ENCODE data around the gene ARHGEF16. TPM values are rescaled to one million over a fixed set of nuclear protein-coding genes. Genes with fewer than 3 reads are reported as not detected.
A peak's percentile ranks its signal among the peaks of the same experiment; 100 is the strongest.

Gene ARHGEF16
- total and polyA plus RNA-seq, 2 experiments from 2014 or later: 24.8 to 36.2 TPM

- Histone ChIP-seq H3K27me3 (no peaks in the 10 kb centered on the region), H3K36me3 (replicated peaks; ENCODE audit: insufficient read depth, low read depth) (no peaks in the 10 kb centered on the region), H3K4me1 (ENCODE audit: insufficient read depth) (peaks cover 53% of the 10 kb centered on the region), H3K9me3 (ENCODE audit: low read depth) (no peaks in the 10 kb centered on the region), H3K4me2 (no peak overlapping the region), H2AFZ (no peak overlapping the region), H3K4me3 (no peak overlapping the region), H3K79me2 (peaks cover 26% of the 10 kb centered on the region), H3K27ac (peak overlapping the region; percentile 95), H4K20me1 (ENCODE audit: insufficient read depth, poor library complexity, severe bottlenecking) (no peaks in the 10 kb centered on the region), H3K9me2 (replicated peaks; ENCODE audit: insufficient read depth) (no peaks in the 10 kb centered on the region)
- 68% methylated on average over 18 of the region's 18 CpGs for WGBS (ENCODE audit: low lambda C conversion rate, missing lambda C conversion rate)
- no peak for DNase-seq (ENCODE audit: low spot score)
- TF ChIP-seq EZH2 (IDR thresholded peaks at IDR 0.05; ENCODE audit: borderline replicate concordance): no peak
- no peak for TF ChIP-seq CTCF (IDR thresholded peaks at IDR 0.05; ENCODE audit: poor library complexity)
- no peak for TF ChIP-seq EZH2phosphoT487 (IDR thresholded peaks at IDR 0.05; ENCODE audit: low read depth, severe bottlenecking, unreplicated experiment)
These were observed 3.7 kb downstream of the ARHGEF16 start for GRCh38 chr1:3457910-3458883.

GRCh38 chr1:3459051-3459908 is 4.8 kb downstream of the ARHGEF16 start:
- H3K4me3 ChIP-seq: no peak overlapping the region
- peak overlapping the region; percentile 47 for H3K4me2 ChIP-seq
- TF ChIP-seq EZH2phosphoT487 (IDR thresholded peaks at IDR 0.05; ENCODE audit: low read depth, severe bottlenecking, unreplicated experiment) (no peak), EZH2 (IDR thresholded peaks at IDR 0.05; ENCODE audit: borderline replicate concordance) (no peak), CTCF (IDR thresholded peaks at IDR 0.05; ENCODE audit: poor library complexity) (no peak)

GRCh38 chr1:3459940-3460671 is 5.6 kb downstream of the ARHGEF16 start:
- Histone ChIP-seq H3K79me2 (peaks cover 25% of the 10 kb centered on the region), H3K27ac (peak overlapping the region; percentile 95), H3K4me3 (no peak overlapping the region), H4K20me1 (ENCODE audit: insufficient read depth, poor library complexity, severe bottlenecking) (no peaks in the 10 kb centered on the region), H3K36me3 (replicated peaks; ENCODE audit: insufficient read depth, low read depth) (no peaks in the 10 kb centered on the region), H2AFZ (no peak overlapping the region), H3K9me2 (replicated peaks; ENCODE audit: insufficient read depth) (no peaks in the 10 kb centered on the region), H3K4me2 (peak overlapping the region; percentile 47), H3K4me1 (ENCODE audit: insufficient read depth) (peaks cover 44% of the 10 kb centered on the region), H3K27me3 (no peaks in the 10 kb centered on the region), H3K9me3 (ENCODE audit: low read depth) (no peaks in the 10 kb centered on the region)
- DNase-seq (ENCODE audit: low spot score): peak; percentile 86
- TF ChIP-seq EZH2 (IDR thresholded peaks at IDR 0.05; ENCODE audit: borderline replicate concordance) (no peak), EZH2phosphoT487 (IDR thresholded peaks at IDR 0.05; ENCODE audit: low read depth, severe bottlenecking, unreplicated experiment) (no peak), CTCF (IDR thresholded peaks at IDR 0.05; ENCODE audit: poor library complexity) (no peak)
- WGBS (ENCODE audit: low lambda C conversion rate, missing lambda C conversion rate): 59% methylated on average over 23 of the region's 23 CpGs

More at GRCh38 chr1:3459051-3459908, 4.8 kb downstream of the ARHGEF16 start:
- WGBS (ENCODE audit: low lambda C conversion rate, missing lambda C conversion rate): 75% methylated on average over 24 of the region's 24 CpGs
- Histone ChIP-seq H3K27me3 (no peaks in the 10 kb centered on the region), H2AFZ (no peak overlapping the region), H3K9me2 (replicated peaks; ENCODE audit: insufficient read depth) (no peaks in the 10 kb centered on the region), H3K36me3 (replicated peaks; ENCODE audit: insufficient read depth, low read depth) (no peaks in the 10 kb centered on the region), H3K79me2 (peaks cover 26% of the 10 kb centered on the region), H3K27ac (peak overlapping the region; percentile 95), H3K4me1 (ENCODE audit: insufficient read depth) (peaks cover 44% of the 10 kb centered on the region), H4K20me1 (ENCODE audit: insufficient read depth, poor library complexity, severe bottlenecking) (no peaks in the 10 kb centered on the region), H3K9me3 (ENCODE audit: low read depth) (no peaks in the 10 kb centered on the region)
- DNase-seq (ENCODE audit: low spot score): no peak
